Muscle layer of duodenum (tissue), 2 donors: ENCODE data around the gene FUNDC2.

ENCODE experiments used
- H3K27ac ChIP-seq: one replicate; pipeline ENCODE4 v1.7.0; 2013; ENCODE audit warnings: mild to moderate bottlenecking, low read length
- H3K27me3 ChIP-seq: one replicate; pipeline ENCODE4 v1.7.0; 2013; ENCODE audit warnings: low read depth, mild to moderate bottlenecking, control low read depth, low read length
- H3K36me3 ChIP-seq, 2 donors: one replicate each; pipeline ENCODE4 v1.7.0; 2013; ENCODE audit warnings: low read length in 2 of 2, control low read depth in 1 of 2, mild to moderate bottlenecking in 1 of 2; ENCODE audit not compliant: insufficient read depth in 2 of 2, control insufficient read depth in 1 of 2
- H3K4me1 ChIP-seq, 2 donors: one replicate each; pipeline ENCODE4 v1.7.0; 2013; ENCODE audit warnings: low read length in 2 of 2, mild to moderate bottlenecking in 2 of 2, control low read depth in 1 of 2, moderate library complexity in 1 of 2; ENCODE audit not compliant: insufficient read depth in 2 of 2, control insufficient read depth in 1 of 2
- H3K4me3 ChIP-seq, 2 donors: one replicate each; pipeline ENCODE4 v1.7.0; 2013; ENCODE audit warnings: low read length in 2 of 2, low read depth in 1 of 2, mild to moderate bottlenecking in 1 of 2
- H3K9me3 ChIP-seq, 2 donors: one replicate each; pipeline ENCODE4 v1.7.0; 2013; ENCODE audit warnings: low read length in 2 of 2, control low read depth in 1 of 2, mild to moderate bottlenecking in 1 of 2; ENCODE audit not compliant: control insufficient read depth in 1 of 2
- donor health status: healthy.

Gene FUNDC2

GRCh38 chrX:155054255-155054654 is 27.6 kb downstream of the FUNDC2 start:
- Histone ChIP-seq H3K9me3 (no peaks in the 10 kb centered on the region), H3K4me1 (peaks cover 0 to 5% of the 10 kb centered on the region in 2 donors), H3K27ac (no peak overlapping the region), H3K4me3 (no peak overlapping the region), H3K36me3 (peaks cover 0 to 6% of the 10 kb centered on the region in 2 donors), H3K27me3 (no peaks in the 10 kb centered on the region)

DNA sequence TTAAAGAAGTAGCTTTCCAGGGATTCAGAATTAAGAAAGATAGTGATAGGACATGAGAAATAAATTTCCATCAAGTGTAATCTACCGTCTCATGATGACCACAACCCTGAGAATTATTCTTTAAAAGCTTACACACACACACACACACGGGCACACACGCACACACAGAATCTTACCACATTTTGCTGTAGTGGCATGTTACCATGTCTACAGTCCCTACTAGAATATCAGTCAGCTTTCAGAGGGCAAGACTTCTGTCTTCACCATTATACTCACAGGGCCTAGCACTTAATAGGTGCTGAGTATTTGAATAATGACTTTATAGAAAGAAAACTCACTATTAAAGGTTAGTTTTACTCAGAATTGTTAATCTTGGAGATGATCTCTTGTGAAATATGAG is 28.9 kb downstream of the FUNDC2 start:
- Histone ChIP-seq H3K36me3 (peaks cover 0 to 6% of the 10 kb centered on the region in 2 donors), H3K4me3 (no peak overlapping the region), H3K27me3 (no peaks in the 10 kb centered on the region), H3K27ac (no peak overlapping the region), H3K4me1 (peaks cover 0 to 5% of the 10 kb centered on the region in 2 donors), H3K9me3 (no peaks in the 10 kb centered on the region)

- Histone ChIP-seq H3K4me1 (peaks cover 0 to 5% of the 10 kb centered on the region in 2 donors), H3K27me3 (no peaks in the 10 kb centered on the region), H3K9me3 (no peaks in the 10 kb centered on the region), H3K4me3 (no peak overlapping the region), H3K36me3 (peaks cover 0 to 6% of the 10 kb centered on the region in 2 donors), H3K27ac (no peak overlapping the region)
These were observed 29.8 kb downstream of the FUNDC2 start for GRCh38 chrX:155056471-155056870.

DNA sequence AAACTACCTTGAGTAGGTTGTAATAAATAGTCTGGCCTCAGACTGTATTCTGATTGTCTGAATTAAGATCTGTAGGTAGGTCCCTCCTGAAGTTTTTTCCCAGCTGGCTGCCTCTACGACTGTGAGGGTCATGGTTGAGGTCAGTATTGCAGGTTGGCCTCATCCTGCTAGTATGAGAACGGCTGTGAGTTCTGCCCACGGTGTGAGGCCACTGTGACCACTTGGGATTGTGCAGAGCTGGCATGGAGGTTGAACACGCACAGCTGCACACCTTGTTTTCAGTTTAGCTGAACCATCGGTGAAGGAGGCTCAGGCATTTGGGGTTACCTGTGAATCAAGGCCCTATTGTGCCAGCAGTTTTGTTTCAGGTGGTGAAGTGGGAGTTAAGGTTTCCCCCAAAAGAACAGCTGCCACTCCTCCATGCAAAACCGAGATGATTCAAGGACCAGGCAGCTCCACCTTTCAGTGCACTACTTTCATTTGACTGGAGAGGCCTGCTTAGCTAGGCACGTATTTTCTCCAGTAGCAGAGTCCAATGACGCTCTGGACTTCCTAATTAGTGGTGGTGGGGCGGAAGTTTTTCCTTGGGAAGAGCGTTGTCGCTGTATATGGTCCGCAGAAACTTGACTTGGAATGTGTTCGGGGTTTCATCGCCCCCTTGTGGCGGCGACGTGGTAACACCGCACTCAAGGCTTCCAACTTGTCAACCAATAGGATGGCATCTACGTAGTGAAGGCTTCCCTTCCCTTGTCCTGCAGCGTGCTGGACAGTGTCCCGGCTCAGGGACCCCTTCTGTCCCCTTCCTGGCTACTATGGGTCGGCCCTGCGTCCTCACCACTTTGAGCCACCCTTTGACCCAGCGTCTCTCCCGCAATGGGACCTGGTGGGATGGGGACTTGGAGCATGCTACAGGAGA is 30.5 kb downstream of the FUNDC2 start:
- no peaks in the 10 kb centered on the region for H3K9me3 ChIP-seq
- H3K27me3 ChIP-seq = no peaks in the 10 kb centered on the region
- H3K4me1 ChIP-seq = peaks cover 0 to 5% of the 10 kb centered on the region in 2 donors
- peaks cover 0 to 6% of the 10 kb centered on the region in 2 donors for H3K36me3 ChIP-seq
- peak overlapping the region in 1 of 2 donors; percentile 46 for H3K4me3 ChIP-seq
- no peak overlapping the region for H3K27ac ChIP-seq

GRCh38 chrX:155061760-155062159 is 35.1 kb downstream of the FUNDC2 start:
- no peak overlapping the region for H3K27ac ChIP-seq
- H3K4me3 ChIP-seq = no peak overlapping the region
- H3K4me1 ChIP-seq = peaks cover 0 to 4% of the 10 kb centered on the region in 2 donors
- H3K27me3 ChIP-seq = no peaks in the 10 kb centered on the region
- H3K36me3 ChIP-seq = no peaks in the 10 kb centered on the region
- H3K9me3 ChIP-seq = no peaks in the 10 kb centered on the region

- Histone ChIP-seq H3K4me1 (peaks cover 0 to 9% of the 10 kb centered on the region in 2 donors), H3K4me3 (no peak overlapping the region), H3K27ac (no peak overlapping the region), H3K36me3 (no peaks in the 10 kb centered on the region), H3K9me3 (no peaks in the 10 kb centered on the region), H3K27me3 (no peaks in the 10 kb centered on the region)
These were observed 38.5 kb downstream of the FUNDC2 start for GRCh38 chrX:155065035-155065734.

GRCh38 chrX:155068165-155068564 is 41.5 kb downstream of the FUNDC2 start:
- H3K27ac ChIP-seq = no peak overlapping the region
- no peaks in the 10 kb centered on the region for H3K27me3 ChIP-seq
- no peaks in the 10 kb centered on the region for H3K36me3 ChIP-seq
- H3K9me3 ChIP-seq = no peaks in the 10 kb centered on the region
- H3K4me1 ChIP-seq = peaks cover 0 to 16% of the 10 kb centered on the region in 2 donors
- H3K4me3 ChIP-seq = no peak overlapping the region

GRCh38 chrX:155069414-155069813 is 42.8 kb downstream of the FUNDC2 start:
- Histone ChIP-seq H3K36me3 (peaks cover 5 to 7% of the 10 kb centered on the region in 2 donors), H3K27me3 (no peaks in the 10 kb centered on the region), H3K9me3 (no peaks in the 10 kb centered on the region), H3K4me1 (peaks cover 0 to 16% of the 10 kb centered on the region in 2 donors), H3K4me3 (peak overlapping the region; percentile 67 to 82), H3K27ac (no peak overlapping the region)

GRCh38 chrX:155070038-155070437 is 43.4 kb downstream of the FUNDC2 start:
- Histone ChIP-seq H3K27ac (peak overlapping the region; percentile 81), H3K4me3 (peak overlapping the region; percentile 67 to 82), H3K27me3 (no peaks in the 10 kb centered on the region), H3K4me1 (peaks cover 0 to 16% of the 10 kb centered on the region in 2 donors), H3K36me3 (peaks cover 5 to 7% of the 10 kb centered on the region in 2 donors), H3K9me3 (no peaks in the 10 kb centered on the region)

GRCh38 chrX:155070663-155070974 is 44.0 kb downstream of the FUNDC2 start:
- Histone ChIP-seq H3K9me3 (no peaks in the 10 kb centered on the region), H3K4me1 (peaks cover 0 to 16% of the 10 kb centered on the region in 2 donors), H3K36me3 (peaks cover 7 to 9% of the 10 kb centered on the region in 2 donors), H3K4me3 (peak overlapping the region; percentile 67 to 82), H3K27ac (peak overlapping the region; percentile 81), H3K27me3 (no peaks in the 10 kb centered on the region)

GRCh38 chrX:155070975-155071693 is 44.5 kb downstream of the FUNDC2 start, which contains the start of the genes BRCC3, CMC4 and MTCP1:
Gene BRCC3, plus strand, starts transcription at chrX:155071508. Its CDS starts 20 bp downstream, at chrX:155071528.
Gene CMC4, minus strand, starts transcription at chrX:155071136. Its CDS starts 7,113 bp downstream, at chrX:155064023.
Gene MTCP1, minus strand, starts transcription at chrX:155071136. Its CDS starts 5,126 bp downstream, at chrX:155066010.
- Histone ChIP-seq H3K4me3 (peak within 1 kb of the TSS; percentile 73 to 82), H3K9me3 (no peaks in the 10 kb centered on the region), H3K27ac (peak within 1 kb of the TSS; percentile 83)

More at GRCh38 chrX:155070975-155071693, 44.5 kb downstream of the FUNDC2 start, which contains the start of the genes BRCC3, CMC4 and MTCP1:
- H3K27me3 ChIP-seq = no peaks in the 10 kb centered on the region
- H3K36me3 ChIP-seq = peaks cover 7 to 9% of the 10 kb centered on the region in 2 donors
- peaks cover 0 to 16% of the 10 kb centered on the region in 2 donors for H3K4me1 ChIP-seq
